Hematopoietic multipotent progenitor cell treated with erythropoietin and hydrocortisone succinate and interleukin-3 and kit ligand, for 4 days (in vitro differentiated cells): ENCODE data around the gene FMNL2.
"Not testable (repeated sequence)": the region's sequence is repeated elsewhere in the genome, so short reads cannot be mapped to it uniquely, and the experiment has no call there.

Experiments used
- DNase-seq: peaks from one replicate; pipeline ENCODE4 v3.0.0-alpha.2; 2015

The FMNL2 gene

DNA sequence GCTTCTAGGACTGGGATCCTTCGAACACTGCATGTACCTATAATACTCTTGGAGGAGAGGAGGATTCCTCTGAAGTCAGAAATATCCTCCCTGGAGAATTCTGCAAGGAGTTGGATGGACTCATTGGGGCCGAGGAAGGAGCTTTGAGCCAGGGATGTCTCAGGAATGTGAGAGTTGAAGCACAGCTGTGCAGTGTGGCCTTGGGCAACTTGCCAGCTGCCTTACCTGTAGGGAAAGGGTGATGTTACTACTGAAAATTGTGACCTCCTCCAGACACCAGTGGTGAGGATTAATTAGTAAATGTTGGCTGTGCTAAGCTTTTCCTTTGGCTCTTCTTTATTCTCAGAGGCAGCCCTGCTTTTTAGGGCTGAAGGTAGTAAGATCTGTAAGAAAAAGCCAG lies 41.4 kb downstream of the FMNL2 start:
- DNase-seq = no peak

DNA sequence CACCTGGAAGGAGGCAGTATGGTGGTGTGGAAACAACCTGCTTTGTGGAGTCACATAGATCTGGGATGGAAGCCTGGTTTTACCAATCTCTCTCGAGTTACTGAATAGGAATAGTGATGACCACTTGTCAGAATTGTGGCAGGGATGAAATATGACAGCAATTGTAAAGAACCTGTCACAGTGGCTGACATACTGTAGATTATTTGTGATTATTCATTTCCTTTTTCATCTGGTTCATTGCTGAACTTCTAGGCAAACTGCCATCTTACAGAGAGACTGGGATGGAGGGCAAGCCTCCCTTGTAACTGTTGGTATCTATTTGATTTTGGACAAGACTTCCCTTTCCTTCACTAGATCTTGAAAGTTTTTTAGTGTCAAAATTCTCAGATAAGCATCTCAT lies 42.0 kb downstream of the FMNL2 start:
- DNase-seq = peak; percentile 4

DNA sequence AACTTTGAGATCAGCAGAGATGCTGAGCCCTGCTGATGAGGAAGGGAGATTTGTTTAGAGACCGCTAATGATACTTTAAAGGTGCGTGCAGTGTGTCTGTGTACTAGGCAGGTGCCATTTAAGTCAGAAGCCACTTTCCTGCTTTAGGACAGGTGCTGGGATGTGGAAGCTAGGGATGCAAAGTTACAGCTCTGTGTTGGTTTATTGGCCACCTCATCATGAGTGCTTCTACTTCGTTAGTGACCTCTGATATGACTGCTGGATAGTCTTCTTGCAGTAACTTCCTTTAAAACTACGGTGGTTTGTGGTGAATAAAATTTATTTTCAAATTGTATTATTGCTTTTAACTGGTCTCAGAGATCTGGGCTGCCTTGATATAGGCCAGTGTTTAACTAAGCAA lies 44.1 kb downstream of the FMNL2 start:
- DNase-seq = no peak

DNA sequence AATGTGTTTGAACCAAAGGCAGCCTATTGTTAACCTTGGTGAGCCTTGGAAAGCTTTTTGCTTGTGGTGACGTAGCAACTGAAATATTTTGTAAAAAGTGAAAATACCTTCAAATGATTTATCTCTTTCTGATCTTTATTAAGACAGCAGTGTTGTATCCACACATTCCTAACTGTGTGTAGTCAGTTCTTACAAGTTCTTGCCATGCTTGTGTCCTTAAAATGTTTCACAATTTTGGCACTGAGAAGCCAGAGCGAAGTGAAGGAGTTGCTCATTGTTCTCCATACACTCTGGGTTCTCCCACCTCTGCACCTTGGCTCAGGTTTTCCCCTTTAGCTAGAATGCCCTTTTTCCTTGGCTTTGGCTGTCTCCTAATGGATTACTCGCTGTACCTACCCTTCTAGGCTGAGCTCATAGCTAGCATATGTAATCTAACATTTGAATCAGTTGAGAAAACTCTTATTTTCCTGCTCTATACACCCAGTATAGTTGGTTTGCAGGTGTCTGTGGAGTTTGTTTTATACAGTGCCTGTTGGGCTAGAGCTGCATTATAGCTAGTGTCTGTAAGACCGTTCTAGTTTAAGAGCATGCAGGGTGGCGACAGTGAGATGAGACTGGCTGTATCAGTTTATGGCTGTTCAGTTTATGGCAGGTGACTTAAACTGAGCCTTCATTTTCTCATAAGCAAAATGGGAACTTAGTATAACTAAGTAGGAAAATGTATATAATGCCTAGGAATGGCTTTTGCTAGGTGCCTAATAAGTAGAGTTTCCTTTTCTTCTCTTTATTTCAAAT lies 45.5 kb downstream of the FMNL2 start:
- no peak for DNase-seq

DNA sequence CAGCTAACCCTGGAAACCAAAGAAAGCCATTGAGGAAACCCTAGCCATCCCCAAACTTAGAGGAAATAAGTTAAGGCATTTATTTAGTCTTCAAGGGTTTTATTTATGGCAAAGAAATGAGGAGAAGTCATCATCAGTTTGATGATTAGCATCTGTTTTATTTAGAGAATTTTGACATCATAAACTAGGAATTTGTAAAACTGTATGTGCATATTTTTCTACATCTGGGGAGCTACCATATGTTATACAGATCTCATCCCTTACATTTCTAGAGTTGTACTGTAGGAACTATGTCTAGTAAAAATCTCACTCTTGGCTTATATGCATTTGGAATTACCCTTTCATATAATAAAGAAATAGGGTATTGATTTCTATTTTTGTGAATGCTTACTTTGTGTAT lies 48.7 kb downstream of the FMNL2 start:
- DNase-seq = no peak

DNA sequence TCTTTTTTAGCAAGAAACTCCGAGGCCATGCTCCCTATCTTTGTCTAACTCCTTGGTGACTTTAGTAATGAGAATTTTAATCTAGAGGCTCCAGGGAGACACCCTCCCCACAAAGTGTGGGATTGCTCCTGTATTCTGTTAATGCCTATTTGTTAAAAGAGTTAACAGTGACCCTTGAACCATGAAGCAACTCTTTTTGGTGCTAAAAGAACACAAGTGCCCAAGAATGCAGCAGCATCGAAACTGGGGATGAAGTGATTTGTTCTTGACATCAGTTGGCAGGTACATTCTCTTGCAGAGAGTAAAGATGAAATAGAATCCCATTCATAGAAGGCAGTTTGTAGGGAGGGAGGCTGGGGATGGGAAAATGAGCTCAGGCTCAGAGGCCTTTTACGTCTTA lies 50.0 kb downstream of the FMNL2 start:
- no peak for DNase-seq

DNA sequence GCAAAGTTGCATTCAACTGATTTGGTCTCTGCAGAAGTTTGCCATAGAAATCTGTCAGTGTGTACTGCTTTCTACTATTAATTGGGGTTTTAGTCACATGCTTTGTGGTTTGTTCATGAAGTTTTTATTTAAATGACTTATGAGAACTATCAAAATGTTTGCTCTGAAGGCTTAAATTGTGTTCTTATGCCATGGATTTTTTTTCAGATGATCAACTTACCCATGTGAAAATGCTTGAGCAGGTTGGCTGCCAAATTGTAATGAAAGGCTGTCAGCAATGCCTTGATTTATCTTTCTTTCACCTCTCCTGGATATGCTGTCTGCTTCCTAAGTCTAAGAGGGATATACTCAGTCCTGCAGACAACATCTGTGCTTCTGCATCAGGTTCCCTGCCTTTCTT lies 50.7 kb downstream of the FMNL2 start:
- no peak for DNase-seq

DNA sequence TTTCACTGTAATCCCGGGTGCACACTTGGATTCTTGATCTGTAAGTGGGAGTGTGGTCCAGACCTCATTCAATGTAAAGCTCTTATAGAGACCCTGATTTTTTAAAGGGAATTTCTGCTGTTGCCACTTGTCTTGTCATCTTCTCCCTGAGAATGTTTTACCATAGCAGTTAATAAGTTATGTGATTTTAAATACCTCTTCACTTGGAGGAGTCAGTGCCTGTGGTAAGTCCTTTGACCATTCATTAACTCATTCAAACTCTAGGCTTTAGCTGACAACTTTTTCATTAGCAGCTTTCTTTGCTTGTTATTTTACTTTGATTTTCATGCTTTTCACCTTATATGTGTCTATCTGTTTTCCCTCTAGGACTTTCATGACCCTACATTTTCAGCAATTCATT lies 51.3 kb downstream of the FMNL2 start:
- no peak for DNase-seq

DNA sequence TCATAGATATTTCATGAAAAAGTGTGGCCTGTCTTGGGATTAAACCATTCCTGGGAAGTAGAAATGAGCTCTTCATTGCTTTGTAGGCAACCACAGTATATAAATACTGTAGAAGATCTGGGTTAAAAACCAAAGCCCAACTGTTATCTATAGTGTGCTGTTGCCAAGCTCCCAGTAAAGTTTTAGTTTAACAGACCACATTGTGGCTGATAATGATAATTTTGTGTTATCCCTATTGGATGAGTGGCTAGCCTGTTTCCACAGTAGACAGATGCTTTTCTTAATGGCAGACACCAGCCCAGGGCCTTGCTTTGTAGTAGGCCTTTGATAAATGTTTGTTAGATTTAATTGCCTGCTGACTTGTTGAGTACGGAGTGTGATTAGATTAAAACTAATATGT lies 52.1 kb downstream of the FMNL2 start:
- DNase-seq = peak; percentile 79

DNA sequence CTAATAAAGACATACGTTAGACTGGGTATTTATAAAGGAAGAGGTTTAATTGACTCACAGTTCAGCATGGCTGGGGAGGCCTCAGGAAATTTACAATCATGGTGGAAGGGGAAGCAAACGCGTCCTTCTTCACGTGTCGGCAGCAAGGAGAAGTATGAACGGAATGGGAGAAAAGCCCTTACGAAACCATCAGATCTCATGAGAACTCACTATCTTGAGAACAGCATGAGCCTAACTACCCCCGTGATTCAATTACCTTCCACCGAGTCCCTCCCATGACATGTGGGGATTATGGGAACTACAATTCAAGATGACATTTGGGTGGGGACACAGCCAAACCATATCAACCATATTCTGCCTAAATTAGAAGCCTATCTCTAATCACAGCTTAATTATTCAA lies 53.3 kb downstream of the FMNL2 start:
- DNase-seq = not testable (repeated sequence)

DNA sequence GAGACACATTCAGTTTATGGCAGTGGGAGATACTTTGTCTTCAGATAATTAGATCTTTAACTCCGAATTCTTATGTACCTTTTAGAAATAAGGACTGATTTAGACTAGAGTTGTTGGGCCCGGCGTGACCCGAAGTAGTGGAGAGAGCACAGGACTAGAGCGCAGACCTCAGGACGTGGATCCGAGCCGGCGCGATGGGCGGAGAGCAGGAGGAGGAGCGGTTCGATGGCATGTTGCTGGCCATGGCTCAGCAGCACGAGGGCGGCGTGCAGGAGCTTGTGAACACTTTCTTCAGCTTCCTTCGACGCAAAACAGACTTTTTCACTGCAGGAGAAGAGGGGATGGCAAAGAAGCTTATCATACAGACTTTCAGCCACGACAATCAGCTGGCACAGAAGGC lies 54.5 kb downstream of the FMNL2 start:
- DNase-seq = no peak

DNA sequence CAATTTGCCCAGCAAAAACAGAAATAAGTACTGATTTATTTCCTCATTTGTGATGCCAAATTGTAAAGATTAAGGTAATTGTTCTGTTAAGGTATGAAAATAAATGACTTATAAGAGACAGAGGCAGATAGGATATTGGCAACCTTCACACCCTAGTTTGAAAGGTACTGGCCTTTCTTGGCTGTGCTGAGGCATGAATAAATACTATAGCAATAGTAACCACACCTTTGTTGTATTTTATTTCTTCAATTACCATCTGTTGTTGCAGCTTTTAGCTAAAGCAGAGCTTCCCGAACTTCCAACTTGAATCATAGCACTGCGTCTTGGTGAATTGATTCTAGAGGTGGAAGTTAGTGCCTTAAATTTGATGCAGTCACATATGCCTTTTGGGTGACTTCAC lies 55.9 kb downstream of the FMNL2 start:
- no peak for DNase-seq

DNA sequence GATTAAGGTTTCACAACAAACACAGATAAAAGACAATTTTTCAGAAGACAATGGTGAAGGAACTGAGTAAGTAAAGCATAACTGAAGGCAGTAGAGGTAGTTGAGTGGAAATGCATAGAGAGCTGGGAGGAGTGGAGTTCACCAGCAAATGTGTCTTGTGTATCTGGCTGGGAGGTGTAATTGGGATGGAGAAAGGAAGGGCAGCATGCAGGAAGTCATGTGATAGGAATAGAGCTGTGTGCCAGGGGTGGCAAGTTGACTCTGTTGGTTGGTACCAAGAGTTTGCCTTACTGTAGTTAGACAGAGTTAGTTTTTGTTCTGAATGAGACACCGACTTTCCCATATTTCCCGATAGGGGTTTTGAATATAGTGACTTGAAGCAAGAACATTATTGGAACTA lies 56.3 kb downstream of the FMNL2 start:
- no peak for DNase-seq

DNA sequence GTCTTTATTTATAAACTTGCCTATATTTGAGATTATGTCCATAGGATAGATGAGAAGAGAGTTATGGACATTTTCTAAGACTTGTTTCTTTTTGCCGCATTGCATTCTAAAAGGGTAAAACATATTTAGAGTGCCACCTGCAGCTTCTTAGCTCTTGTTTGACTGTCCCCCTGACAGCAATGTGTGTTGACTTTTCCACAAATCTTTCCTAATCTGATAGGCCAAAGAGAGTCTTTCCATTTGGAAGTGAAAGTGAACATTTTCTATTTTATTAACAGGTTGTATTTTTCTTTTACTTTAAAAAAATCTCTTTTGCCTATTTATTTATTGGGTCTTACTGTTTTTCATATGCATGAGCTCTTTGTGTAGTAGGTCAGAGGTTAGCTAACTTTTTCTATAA lies 58.4 kb downstream of the FMNL2 start:
- no peak for DNase-seq

DNA sequence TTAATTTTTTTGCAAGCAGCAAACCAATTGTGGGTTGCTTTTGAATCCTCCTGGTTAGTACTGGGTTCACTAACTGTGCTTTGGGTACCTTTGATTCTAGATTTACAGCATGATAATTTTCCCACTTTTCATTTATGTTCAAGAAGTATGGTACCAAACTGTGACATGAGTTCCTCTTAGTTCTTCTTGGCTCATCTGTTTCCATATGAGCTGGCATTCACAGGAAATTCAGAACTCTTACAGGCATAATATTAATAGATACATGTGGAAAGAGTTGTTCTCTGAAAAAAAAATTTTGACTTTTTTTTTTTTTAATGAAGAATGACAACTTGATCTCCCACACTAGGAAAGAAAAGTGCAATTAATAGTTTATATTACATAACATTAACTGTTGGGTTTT lies 59.4 kb downstream of the FMNL2 start:
- DNase-seq = no peak

DNA sequence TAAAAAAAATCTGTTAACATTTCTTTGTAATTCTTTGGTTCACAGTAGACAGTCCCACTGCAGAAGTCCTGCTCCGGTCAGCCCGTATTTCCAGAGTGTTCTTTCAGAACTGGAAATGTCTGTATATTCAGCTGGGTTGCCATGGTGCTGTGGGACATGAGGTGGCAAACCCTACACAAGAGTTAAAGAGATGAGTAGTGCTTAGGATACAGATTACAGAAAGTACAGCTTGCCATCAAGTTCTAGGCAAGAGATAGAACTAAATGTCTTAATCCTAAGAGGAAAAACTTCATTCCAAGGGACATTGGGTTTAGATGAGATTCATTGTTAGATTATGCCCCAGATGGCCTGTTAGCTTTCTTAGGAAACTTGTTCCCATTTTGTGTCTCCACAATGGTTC lies 60.1 kb downstream of the FMNL2 start:
- DNase-seq = no peak

DNA sequence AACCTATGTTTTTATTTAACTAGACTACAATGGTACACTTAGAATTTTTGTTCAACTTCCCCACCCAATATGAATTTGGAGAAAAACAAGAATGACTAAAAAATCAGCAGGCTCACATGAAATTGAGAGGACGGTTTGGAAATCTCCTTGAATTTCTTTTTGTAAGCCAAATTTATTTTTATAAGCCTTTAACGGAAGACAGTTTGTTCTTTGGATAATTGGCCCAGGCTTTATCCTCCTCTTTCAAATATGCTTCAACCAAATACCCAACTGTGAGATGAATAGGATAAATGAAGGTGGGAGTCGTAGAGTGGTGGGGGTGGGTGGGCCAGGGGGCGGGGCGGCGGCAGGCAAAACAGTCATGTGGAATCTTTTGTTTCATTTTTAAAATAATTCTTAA lies 60.6 kb downstream of the FMNL2 start:
- no peak for DNase-seq

DNA sequence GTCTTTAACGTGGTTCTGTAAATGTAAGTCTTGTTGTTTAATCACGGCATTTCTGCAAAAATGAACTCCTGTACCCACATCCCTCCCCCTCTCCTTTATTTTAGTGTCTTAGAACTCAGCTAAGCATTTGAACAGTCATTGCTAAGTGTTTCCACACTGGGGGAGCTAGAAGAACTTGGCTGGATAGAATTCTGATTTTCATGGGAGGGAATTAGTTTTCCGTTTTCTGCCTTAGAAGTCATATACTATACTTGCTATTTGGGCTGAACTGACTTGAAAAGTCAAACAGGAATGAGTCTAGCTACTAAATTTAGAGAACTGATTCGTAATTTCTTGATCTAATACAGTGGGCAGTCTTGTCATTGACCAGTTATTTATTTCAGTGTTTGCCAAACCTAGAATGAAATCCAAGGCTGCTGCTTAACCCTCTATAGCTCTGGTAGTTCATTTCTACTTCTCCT lies 61.1 kb downstream of the FMNL2 start:
- no peak for DNase-seq

DNA sequence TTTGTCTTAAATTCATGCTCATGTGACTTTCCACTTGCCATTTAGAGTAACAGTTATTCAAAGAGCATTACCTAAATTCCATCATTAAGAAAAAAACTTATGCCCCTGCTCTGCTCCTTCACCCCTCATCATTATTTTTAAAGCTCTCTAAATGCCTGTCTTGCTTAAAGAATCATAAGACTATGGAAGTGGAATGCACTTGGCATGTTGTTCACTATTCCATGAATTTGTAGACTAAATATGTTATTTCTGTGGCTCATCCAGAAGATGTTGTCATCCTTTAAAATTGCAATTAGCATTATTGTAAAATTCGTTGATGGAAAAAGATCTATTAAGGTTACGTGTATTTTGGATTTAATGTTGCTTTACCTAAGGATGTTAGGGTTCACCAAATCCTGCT lies 61.8 kb downstream of the FMNL2 start:
- no peak for DNase-seq

DNA sequence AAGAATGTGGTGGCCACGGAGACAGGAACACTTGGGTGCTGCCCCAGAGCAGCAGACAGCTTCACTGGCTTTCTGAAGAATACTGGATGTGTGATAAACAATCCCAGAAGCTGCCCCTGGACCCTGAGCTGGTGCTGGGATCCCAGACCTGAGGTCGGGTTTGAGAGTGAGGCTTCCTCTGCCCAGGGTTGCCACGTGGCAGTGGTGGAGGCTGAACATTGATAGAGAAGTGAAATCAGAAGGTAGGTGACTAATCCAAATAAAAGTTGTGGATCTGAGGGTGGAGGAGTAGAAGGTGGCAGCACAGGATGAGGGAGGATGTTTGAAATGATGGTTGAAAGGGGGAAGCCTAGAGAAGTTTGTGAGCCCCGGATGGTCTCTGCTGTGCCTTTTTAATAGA lies 64.0 kb downstream of the FMNL2 start:
- DNase-seq = no peak

DNA sequence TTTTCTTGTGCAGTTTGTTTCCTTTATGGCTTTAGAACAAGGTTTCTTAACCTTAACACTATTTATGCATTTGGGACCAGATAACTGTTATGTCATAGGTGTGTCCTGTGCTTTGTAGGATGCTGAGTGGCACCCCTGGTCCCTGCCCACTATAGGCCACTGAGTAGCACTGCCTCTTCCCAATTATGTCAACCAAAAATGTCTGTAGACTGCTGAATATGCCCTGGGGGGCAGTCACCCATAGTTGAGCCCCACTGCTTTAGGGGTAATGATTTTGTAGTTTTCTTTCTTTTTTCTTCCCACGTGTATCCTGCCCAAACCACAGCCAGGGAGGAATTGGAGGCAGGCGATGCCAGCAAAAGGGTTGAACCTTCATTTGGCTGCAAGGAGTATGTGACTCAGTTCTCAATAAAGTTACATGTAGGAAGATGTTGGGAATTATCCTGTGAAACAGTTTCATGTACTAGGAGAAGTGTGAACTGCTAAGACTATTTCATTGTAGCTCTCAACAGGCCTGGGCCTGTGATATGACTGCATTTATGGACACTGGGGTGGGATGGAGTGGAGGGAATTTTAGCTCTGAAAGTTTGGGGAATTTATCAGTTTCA lies 65.7 kb downstream of the FMNL2 start:
- no peak for DNase-seq

DNA sequence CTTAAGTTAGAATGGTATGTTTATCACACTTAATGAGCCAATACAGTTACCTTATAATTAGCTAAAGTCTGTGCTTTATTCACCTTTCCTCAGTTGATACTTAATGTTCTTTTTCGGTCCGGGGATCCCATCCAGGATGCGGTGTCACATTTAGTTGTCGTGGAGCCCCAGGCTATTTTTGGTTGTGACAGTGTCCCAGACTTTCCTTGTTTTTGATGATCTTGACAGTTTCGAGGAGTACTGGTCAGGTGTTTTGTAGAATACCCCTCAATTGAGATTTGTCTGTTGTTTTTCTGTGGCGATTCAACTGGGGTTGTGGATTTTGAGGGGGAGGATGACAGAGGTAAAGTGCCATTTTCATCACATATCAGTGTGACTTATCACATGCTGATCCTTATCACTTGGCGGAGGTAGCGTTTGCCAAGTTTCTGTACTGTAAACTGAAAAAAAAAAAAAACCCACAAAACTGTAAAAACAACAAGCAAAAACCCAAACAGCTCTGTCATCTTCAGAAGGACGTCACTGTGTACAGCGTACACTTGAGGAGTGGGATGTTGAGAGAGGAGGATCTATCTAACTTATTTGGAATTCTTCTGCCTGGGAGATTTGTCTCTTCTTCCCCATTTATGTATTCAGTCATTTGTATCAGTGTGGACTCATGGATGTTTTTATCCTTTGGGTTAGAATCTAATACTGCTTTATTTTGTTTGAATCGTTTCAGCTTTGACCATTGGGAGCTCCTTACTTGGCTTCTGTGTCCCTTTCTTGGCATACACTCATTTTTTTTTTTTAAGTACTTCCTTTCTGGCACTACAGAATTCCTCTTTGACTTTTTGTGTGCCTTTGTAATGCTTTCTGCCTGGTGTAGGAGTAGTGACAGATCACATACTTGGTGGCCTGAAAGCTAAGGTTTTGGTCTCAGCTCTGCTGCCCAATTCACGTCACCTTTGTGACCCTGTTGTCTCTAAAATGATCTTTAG lies 68.1 kb downstream of the FMNL2 start:
- peak; percentile 22 for DNase-seq
